OCI-LY1 (cell line): ENCODE data around the gene SLC17A9.

ENCODE experiments used
- H2AFZ ChIP-seq: fragments of 200-600 bp; sonication (generic), shearing (Covaris generic); 2 replicates; pipeline ENCODE4 v1.6.0; 2014; ENCODE audit warnings: antibody characterized with exemption, mild to moderate bottlenecking, low read length
- H3F3A ChIP-seq: fragments of 200-600 bp; sonication (generic), shearing (Covaris generic); 2 replicates; pipeline ENCODE4 v1.6.0; 2014; ENCODE audit warnings: mild to moderate bottlenecking, antibody characterized with exemption, low read length, moderate library complexity; ENCODE audit not compliant: insufficient read depth
- H3K27ac ChIP-seq: fragments of 200-600 bp; sonication (generic); 2 replicates; pipeline ENCODE4 v1.5.1; 2014; ENCODE audit warnings: low read length, mixed run types, mild to moderate bottlenecking, low read depth; ENCODE audit not compliant: poor library complexity, severe bottlenecking
- H3K27me3 ChIP-seq: fragments of 200-600 bp; sonication (generic); 2 replicates; pipeline ENCODE4 v1.6.0; 2014; ENCODE audit warnings: antibody characterized with exemption, mild to moderate bottlenecking, low read length, moderate library complexity; ENCODE audit not compliant: insufficient read depth
- H3K36me3 ChIP-seq: fragments of 200-600 bp; sonication (generic); 2 replicates; pipeline ENCODE4 v1.6.1; 2014; ENCODE audit warnings: mild to moderate bottlenecking, antibody characterized with exemption, low read length, moderate library complexity, mixed read lengths; ENCODE audit not compliant: insufficient read depth
- H3K4me1 ChIP-seq: fragments of 200-600 bp; sonication (generic); 2 replicates; pipeline ENCODE4 v1.5.1; 2014; ENCODE audit warnings: mild to moderate bottlenecking, low read length, moderate library complexity; ENCODE audit not compliant: insufficient read depth, severe bottlenecking
- H3K4me2 ChIP-seq: fragments of 200-600 bp; sonication (generic), shearing (Covaris generic); 2 replicates; pipeline ENCODE4 v1.6.1; 2014; ENCODE audit warnings: low read length
- H3K4me3 ChIP-seq: fragments of 200-600 bp; sonication (generic); 2 replicates; pipeline ENCODE4 v1.5.1; 2014; ENCODE audit warnings: low read length, low read depth, mild to moderate bottlenecking, mixed read lengths; ENCODE audit not compliant: poor library complexity, severe bottlenecking
- H3K79me2 ChIP-seq: fragments of 200-600 bp; shearing (Covaris generic); 2 replicates; pipeline ENCODE4 v1.6.1; 2016; ENCODE audit warnings: mixed run types, low read length, mixed read lengths; ENCODE audit not compliant: insufficient read depth
- H3K9ac ChIP-seq: fragments of 200-600 bp; sonication (generic), shearing (Covaris generic); 2 replicates; pipeline ENCODE4 v1.6.1; 2014; ENCODE audit warnings: mild to moderate bottlenecking, low read length, mixed read lengths
- H3K9me2 ChIP-seq: fragments of 200-600 bp; sonication (generic), shearing (Covaris generic); 2 replicates; pipeline ENCODE4 v1.6.1; 2014; ENCODE audit warnings: low read depth, mild to moderate bottlenecking, low read length, mixed read lengths
- H3K9me3 ChIP-seq: fragments of 200-600 bp; shearing (Covaris generic); 2 replicates; pipeline ENCODE4 v1.6.1; 2014; ENCODE audit warnings: low read length, mixed read lengths
- H4K20me1 ChIP-seq: fragments of 200-600 bp; sonication (generic), shearing (Covaris generic); 2 replicates; pipeline ENCODE4 v1.6.0; 2016; ENCODE audit warnings: mild to moderate bottlenecking, low read length; ENCODE audit not compliant: insufficient read depth
- EZH2 ChIP-seq: fragments of 200-600 bp; sonication (generic), shearing (Covaris generic); IDR thresholded peaks from 2 replicates; pipeline ENCODE4 v1.8.0; 2017; ENCODE audit warnings: borderline replicate concordance, mixed run types, mild to moderate bottlenecking, antibody characterized with exemption, low read length, moderate library complexity, mixed read lengths
- TF ChIP-seq, protein P1 (sequence below): fragments of 200-600 bp; sonication (generic), shearing (Covaris generic); IDR thresholded peaks from 2 replicates; pipeline ENCODE4 v1.5.1; 2017; ENCODE audit warnings: mild to moderate bottlenecking, antibody characterized with exemption, low read length, moderate library complexity, mixed read lengths

SLC17A9 gene

DNA sequence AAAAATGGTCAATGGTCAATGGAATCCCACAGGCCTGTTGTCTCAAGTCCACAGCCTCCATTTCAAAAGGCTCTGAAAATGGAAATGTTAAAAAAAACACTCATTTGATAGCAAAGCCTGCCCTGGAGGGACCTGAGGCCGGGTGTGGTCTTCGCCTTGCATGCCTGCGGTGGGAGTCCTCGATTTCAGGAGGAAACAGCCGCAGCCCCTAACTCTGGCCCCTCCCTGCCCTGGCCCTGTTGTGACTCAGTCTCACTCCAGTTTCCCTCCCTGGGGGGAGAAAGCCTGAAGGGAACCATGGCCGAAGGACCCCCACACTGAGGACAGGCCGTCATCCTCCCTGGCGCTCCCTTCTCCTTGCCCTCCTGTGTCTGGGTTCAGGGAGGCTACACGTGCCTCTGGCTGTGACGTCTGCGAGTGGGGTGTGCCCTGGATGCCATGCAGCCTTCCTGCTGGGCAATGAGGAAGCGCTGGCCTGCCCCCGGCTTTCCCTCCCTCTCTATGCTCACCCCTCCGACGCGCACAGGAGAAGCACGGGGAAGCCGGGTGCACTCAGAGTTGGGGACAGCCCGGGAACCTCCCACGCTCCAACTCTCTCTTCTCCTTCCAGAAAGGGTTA is 45.0 kb downstream of the SLC17A9 start:
- Histone ChIP-seq H3K4me3 (no peak overlapping the region), H3K9me2 (no peaks in the 10 kb centered on the region), H3K79me2 (no peaks in the 10 kb centered on the region), H3F3A (no peaks in the 10 kb centered on the region), H3K36me3 (no peaks in the 10 kb centered on the region), H3K4me2 (no peak overlapping the region), H2AFZ (no peak overlapping the region), H3K27ac (no peak overlapping the region), H3K4me1 (no peaks in the 10 kb centered on the region), H3K9ac (no peak overlapping the region), H3K9me3 (no peaks in the 10 kb centered on the region), H4K20me1 (no peaks in the 10 kb centered on the region), H3K27me3 (no peaks in the 10 kb centered on the region; the same call in 1 of the 2 replicates)
- TF ChIP-seq, protein P1, sequence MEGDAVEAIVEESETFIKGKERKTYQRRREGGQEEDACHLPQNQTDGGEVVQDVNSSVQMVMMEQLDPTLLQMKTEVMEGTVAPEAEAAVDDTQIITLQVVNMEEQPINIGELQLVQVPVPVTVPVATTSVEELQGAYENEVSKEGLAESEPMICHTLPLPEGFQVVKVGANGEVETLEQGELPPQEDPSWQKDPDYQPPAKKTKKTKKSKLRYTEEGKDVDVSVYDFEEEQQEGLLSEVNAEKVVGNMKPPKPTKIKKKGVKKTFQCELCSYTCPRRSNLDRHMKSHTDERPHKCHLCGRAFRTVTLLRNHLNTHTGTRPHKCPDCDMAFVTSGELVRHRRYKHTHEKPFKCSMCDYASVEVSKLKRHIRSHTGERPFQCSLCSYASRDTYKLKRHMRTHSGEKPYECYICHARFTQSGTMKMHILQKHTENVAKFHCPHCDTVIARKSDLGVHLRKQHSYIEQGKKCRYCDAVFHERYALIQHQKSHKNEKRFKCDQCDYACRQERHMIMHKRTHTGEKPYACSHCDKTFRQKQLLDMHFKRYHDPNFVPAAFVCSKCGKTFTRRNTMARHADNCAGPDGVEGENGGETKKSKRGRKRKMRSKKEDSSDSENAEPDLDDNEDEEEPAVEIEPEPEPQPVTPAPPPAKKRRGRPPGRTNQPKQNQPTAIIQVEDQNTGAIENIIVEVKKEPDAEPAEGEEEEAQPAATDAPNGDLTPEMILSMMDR = no peak
- no peak for TF ChIP-seq EZH2

DNA sequence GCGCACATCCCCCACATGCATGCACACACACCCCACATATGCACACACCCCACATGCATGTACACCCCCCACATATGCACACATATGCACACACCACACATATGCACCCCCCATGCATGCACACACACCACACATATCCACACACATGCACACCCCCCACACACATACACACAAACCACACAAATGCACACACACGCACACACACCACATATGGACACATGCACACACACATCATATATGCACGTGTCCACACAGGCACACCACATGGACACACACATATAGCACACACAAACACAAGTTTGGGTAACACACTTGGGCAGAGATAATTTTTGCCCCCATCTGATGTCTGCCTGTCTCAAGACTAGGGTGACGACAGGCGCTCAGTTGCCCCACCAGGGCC is 45.9 kb downstream of the SLC17A9 start:
- Histone ChIP-seq H4K20me1 (no peaks in the 10 kb centered on the region), H2AFZ (no peak overlapping the region), H3K4me1 (no peaks in the 10 kb centered on the region), H3K27ac (no peak overlapping the region), H3K9ac (no peak overlapping the region), H3K9me3 (no peaks in the 10 kb centered on the region), H3K36me3 (no peaks in the 10 kb centered on the region), H3K9me2 (no peaks in the 10 kb centered on the region), H3F3A (no peaks in the 10 kb centered on the region), H3K27me3 (no peaks in the 10 kb centered on the region; the same call in 1 of the 2 replicates), H3K4me3 (no peak overlapping the region), H3K4me2 (no peak overlapping the region), H3K79me2 (no peaks in the 10 kb centered on the region)
- TF ChIP-seq EZH2 = no peak
- TF ChIP-seq, protein P1 = no peak

DNA sequence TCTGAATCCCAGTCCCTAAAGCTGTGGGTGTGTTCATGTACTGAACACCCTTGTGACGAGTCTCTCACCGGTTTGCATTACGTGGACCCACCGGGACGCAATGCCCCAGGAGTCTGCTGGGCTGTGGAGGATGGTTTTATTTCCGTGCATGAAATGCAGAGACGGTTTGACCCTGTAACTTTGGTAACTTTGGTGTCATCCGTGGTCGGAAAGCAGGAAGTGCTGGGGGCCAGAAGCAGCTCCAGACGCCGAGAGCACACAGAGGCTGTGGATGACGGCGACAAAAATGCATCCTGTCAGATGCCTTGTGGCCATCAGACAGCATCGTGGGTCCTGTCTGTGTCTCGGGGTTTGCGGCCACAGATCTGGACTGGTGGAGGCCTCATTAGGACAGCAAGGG is 47.1 kb downstream of the SLC17A9 start:
- H3K27me3 ChIP-seq = no peaks in the 10 kb centered on the region; the same call in 1 of the 2 replicates

More for the DNA sequence above, 47.1 kb downstream of the SLC17A9 start:
- Histone ChIP-seq H3K9ac (no peak overlapping the region), H3K9me2 (no peaks in the 10 kb centered on the region), H4K20me1 (no peaks in the 10 kb centered on the region), H3F3A (no peaks in the 10 kb centered on the region), H3K9me3 (no peaks in the 10 kb centered on the region), H3K36me3 (no peaks in the 10 kb centered on the region), H3K4me3 (no peak overlapping the region), H3K4me1 (no peaks in the 10 kb centered on the region), H3K4me2 (no peak overlapping the region), H3K27ac (no peak overlapping the region), H2AFZ (no peak overlapping the region), H3K79me2 (no peaks in the 10 kb centered on the region)
- TF ChIP-seq, protein P1 = no peak
- no peak for TF ChIP-seq EZH2
